Colonic mucosa (tissue), 4 donors: ENCODE results near the gene PTPRU. TPM values are rescaled to one million over a fixed set of nuclear protein-coding genes. Genes with fewer than 3 reads are reported as not detected.

Experiments used
- DNase-seq: peaks from one replicate; pipeline ENCODE4 v3.0.0-alpha.2; 2020
- H3K27ac ChIP-seq: fragments of 200-600 bp; one replicate; pipeline ENCODE4 v1.8.0; 2021
- H3K27me3 ChIP-seq: fragments of 200-600 bp; one replicate; pipeline ENCODE4 v1.8.0; 2021
- H3K36me3 ChIP-seq: fragments of 200-600 bp; one replicate; pipeline ENCODE4 v1.8.0; 2021
- H3K4me1 ChIP-seq: fragments of 200-600 bp; one replicate; pipeline ENCODE4 v1.8.0; 2021; ENCODE audit warnings: mild to moderate bottlenecking
- H3K4me3 ChIP-seq: fragments of 200-600 bp; one replicate; pipeline ENCODE4 v1.8.0; 2021
- H3K9ac ChIP-seq, 2 donors: one replicate each; pipeline ENCODE4 v1.7.0; 2013; ENCODE audit warnings: control low read depth in 2 of 2, low read depth in 2 of 2, low read length in 2 of 2
- H3K9me3 ChIP-seq: fragments of 200-600 bp; one replicate; pipeline ENCODE4 v1.8.0; 2021
- CTCF ChIP-seq: fragments of 200-600 bp; IDR thresholded peaks from one replicate; pipeline ENCODE4 v1.8.0; 2022; ENCODE audit warnings: antibody characterized with exemption, mild to moderate bottlenecking
- intact Hi-C: fragments of 100-400 bp; cut with DNase I; formaldehyde crosslinking; loops from one replicate; pipeline ENCODE4 v1.14.1; 2022
- total RNA-seq, 2 donors: library from RNA; stranded (reverse); fragmentation: NEBNext Ultra II Directional in 1 of 2; extraction: Animal tissue kit (Norgen Biotek cat#: 25700) in 1 of 2; gene quantifications; one replicate each; pipeline ENCODE4 v1.2.1, GENCODE V29; 2021
- donor health status: healthy.
- donor health status: DM: no; HTN: no; CAD: no.
- donor health status: DM: no; HTN: no; CAD: no.

The PTPRU gene
- total RNA-seq, 2 donors from 2014 or later: 2.3 to 4.8 TPM

- intact Hi-C loops: no loop called here
- no peak for TF ChIP-seq CTCF
- no peaks in the 10 kb centered on the region for H3K27me3 ChIP-seq
- H3K4me1 ChIP-seq: no peaks in the 10 kb centered on the region
- no peaks in the 10 kb centered on the region for H3K9me3 ChIP-seq
- H3K36me3 ChIP-seq: no peaks in the 10 kb centered on the region
- no peak overlapping the region for H3K4me3 ChIP-seq
- no peak overlapping the region for H3K27ac ChIP-seq
- no peak overlapping the region for H3K9ac ChIP-seq
- DNase-seq: no peak
Measured at GRCh38 chr1:29279406-29279805, 43.1 kb downstream of the PTPRU start.

GRCh38 chr1:29279951-29280391, 43.6 kb downstream of the PTPRU start:
- no peak for DNase-seq
- intact Hi-C loops: no loop called here
- no peaks in the 10 kb centered on the region for H3K36me3 ChIP-seq

GRCh38 chr1:29280409-29281131, 44.2 kb downstream of the PTPRU start:
- no peak overlapping the region for H3K27ac ChIP-seq
- H3K4me3 ChIP-seq: no peak overlapping the region
- H3K9ac ChIP-seq: no peak overlapping the region
- H3K9me3 ChIP-seq: no peaks in the 10 kb centered on the region
- H3K4me1 ChIP-seq: no peaks in the 10 kb centered on the region
- DNase-seq: no peak
- no peak for TF ChIP-seq CTCF
- H3K36me3 ChIP-seq: no peaks in the 10 kb centered on the region
- intact Hi-C loops: no loop called here
- H3K27me3 ChIP-seq: no peaks in the 10 kb centered on the region

More at GRCh38 chr1:29279951-29280391, 43.6 kb downstream of the PTPRU start:
- no peak for TF ChIP-seq CTCF
- no peak overlapping the region for H3K4me3 ChIP-seq
- no peak overlapping the region for H3K27ac ChIP-seq
- no peaks in the 10 kb centered on the region for H3K27me3 ChIP-seq
- H3K4me1 ChIP-seq: no peaks in the 10 kb centered on the region
- no peaks in the 10 kb centered on the region for H3K9me3 ChIP-seq
- no peak overlapping the region for H3K9ac ChIP-seq

- DNase-seq: no peak
- H3K4me3 ChIP-seq: no peak overlapping the region
- H3K9ac ChIP-seq: no peak overlapping the region
- intact Hi-C loops: no loop called here
- no peak overlapping the region for H3K27ac ChIP-seq
- no peaks in the 10 kb centered on the region for H3K27me3 ChIP-seq
- no peaks in the 10 kb centered on the region for H3K9me3 ChIP-seq
- H3K4me1 ChIP-seq: no peaks in the 10 kb centered on the region
- H3K36me3 ChIP-seq: no peaks in the 10 kb centered on the region
- no peak for TF ChIP-seq CTCF
Measured at GRCh38 chr1:29281571-29281970, 45.2 kb downstream of the PTPRU start.

- H3K9me3 ChIP-seq: no peaks in the 10 kb centered on the region
- H3K4me3 ChIP-seq: no peak overlapping the region
- no peak overlapping the region for H3K27ac ChIP-seq
- H3K9ac ChIP-seq: no peak overlapping the region
- intact Hi-C loops: no loop called here
- no peaks in the 10 kb centered on the region for H3K27me3 ChIP-seq
- DNase-seq: no peak
- H3K36me3 ChIP-seq: no peaks in the 10 kb centered on the region
- H3K4me1 ChIP-seq: no peaks in the 10 kb centered on the region
- TF ChIP-seq CTCF: no peak
Measured at GRCh38 chr1:29282135-29282923, 46.0 kb downstream of the PTPRU start.
